GM10847 (cell line): Measurements from ENCODE around the gene MOK.

Source experiments
- POLR2A ChIP-seq: IDR thresholded peaks from 2 replicates; pipeline ENCODE4 v1.6.1; 2011; ENCODE audit not compliant: insufficient read length; ENCODE audit errors: extremely low read depth

Gene MOK

DNA sequence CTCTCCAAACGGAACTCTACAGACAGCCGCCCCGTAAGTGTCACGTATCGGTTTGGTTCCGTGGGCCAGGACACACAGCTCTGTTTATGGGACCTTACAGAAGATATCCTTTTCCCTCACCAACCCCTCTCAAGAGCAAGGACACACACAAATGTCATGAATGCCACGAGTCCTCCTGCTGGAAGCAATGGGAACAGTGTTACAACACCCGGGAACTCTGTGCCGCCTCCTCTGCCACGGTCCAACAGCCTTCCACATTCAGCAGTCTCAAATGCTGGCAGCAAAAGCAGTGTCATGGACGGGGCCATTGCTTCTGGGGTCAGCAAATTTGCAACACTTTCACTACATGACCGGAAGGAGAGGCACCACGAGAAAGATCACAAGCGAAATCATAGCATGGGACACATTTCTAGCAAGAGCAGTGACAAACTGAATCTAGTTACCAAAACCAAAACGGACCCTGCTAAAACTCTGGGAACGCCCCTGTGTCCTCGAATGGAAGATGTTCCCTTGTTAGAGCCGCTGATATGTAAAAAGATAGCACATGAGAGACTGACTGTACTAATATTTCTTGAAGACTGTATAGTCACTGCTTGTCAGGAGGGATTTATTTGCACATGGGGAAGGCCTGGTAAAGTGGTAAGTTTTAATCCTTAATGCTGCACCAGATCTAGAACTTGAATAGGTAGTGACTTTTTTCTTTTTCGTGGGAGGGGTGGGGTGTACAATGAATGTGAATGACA is 95.6 kb downstream of the MOK start:
- no peak for TF ChIP-seq POLR2A

DNA sequence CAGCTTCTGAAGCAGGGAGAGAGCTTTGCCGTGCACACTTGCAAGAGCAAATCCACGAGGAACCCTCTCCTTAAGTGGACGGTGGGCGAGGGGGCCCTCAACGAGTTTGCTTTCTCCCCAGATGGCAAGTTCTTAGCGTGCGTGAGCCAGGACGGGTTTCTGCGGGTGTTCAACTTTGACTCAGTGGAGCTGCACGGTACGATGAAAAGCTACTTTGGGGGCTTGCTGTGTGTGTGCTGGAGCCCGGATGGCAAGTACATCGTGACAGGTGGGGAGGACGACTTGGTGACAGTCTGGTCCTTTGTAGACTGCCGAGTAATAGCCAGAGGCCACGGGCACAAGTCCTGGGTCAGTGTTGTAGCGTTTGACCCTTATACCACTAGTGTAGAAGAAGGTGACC is 96.2 kb downstream of the MOK start:
- no peak for TF ChIP-seq POLR2A

DNA sequence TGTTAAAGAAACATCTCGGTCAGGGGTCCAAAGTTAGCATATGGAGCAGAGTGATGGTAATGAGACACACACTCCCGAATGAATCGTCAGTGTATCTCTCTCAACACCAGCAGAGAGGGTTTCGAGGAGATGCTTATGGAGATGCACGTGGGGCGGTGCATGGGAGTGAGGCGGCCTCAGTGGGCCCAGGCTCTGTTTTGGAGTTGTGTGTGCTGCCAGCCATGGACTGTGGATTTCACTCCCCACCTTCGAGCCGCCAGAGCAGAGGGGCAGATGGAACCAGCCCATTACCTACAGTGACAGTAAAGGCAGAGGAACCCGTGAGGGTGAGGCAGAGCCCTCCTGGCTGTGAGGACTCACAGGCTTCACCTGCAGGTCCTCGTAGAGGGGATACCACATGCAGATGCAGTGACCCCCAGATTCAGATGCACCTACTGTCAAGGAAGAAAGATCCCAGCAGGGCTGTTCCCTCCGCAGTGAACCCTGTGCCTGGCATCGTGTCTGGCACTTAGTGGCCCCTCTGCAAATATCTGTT is 97.1 kb downstream of the MOK start:
- no peak for TF ChIP-seq POLR2A

DNA sequence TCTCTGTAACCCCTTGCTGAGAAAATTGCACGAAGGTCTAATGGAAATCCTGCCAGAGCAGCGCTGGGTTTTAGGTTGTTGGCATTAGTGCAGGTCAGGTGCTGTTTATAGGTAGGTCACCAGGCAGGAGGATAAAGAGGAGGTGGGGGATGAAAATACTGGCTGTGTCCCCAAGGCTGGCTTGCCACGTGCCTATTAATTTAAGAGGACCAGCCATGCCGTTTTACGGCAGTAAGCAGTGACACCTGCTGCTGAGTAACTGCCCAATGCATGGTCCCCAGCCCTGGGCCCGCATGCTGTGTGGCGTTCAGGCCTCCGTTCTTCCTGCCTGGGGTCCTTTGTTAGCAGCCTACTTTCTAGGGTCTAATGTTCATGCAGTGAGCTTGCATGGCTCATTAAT is 98.0 kb downstream of the MOK start:
- TF ChIP-seq POLR2A, result no peak

DNA sequence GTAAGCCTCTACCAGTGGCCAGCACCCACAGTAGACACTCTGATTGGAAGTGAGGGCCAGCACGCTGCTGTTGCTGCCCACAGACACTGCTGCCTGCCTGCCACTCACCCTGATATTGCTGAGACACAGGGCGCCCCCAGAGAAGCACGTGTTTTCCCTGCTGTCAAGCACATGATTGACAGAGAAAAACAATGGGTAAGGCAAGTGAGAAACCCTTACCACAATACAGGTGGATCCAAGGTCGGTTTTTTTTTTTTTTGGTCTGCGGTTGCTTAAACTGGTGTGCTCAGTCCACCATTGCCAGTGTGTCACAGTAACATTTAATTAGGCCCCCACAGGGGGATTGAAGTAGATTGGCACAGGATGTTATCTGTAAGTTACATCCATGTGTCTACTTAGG is 99.4 kb downstream of the MOK start:
- TF ChIP-seq POLR2A, result no peak

DNA sequence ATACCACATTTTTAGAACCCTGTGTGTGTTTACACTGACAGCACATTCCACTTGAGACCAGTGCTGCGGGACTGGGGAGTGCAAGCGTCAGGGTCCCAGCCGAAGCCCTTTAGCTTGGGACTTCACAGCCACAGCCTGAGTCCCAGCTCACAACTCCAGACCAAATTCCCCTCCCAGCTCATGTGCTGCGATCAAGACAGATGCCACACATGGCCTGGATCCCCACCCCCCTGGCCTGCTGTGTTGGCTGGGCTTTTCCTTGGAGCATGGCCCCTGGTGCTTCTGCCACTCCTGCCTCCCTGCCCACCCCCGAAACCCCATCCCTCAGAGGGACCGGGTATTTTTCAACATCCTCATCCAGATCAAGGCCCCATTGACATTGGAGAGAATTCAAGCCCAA is 101.6 kb downstream of the MOK start:
- TF ChIP-seq POLR2A, result no peak

DNA sequence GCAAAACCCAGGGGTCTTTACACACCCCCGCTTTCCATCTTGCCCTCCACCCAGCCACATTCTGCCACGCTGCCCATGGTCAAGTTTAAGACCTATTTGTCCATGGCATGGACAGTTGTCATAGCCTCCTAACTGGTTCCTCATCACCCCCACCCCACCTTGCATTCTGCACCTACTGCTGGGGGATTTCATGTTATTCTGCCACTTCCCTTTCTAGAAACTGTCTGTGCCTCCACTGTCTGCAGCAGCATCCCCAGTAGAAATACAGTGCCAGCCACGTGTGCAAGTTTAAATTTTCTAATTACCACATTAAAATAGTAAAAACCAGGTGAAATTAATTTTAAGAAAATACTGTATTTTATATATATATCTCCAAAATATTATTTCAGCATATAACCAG is 102.0 kb downstream of the MOK start:
- TF ChIP-seq POLR2A, result no peak

DNA sequence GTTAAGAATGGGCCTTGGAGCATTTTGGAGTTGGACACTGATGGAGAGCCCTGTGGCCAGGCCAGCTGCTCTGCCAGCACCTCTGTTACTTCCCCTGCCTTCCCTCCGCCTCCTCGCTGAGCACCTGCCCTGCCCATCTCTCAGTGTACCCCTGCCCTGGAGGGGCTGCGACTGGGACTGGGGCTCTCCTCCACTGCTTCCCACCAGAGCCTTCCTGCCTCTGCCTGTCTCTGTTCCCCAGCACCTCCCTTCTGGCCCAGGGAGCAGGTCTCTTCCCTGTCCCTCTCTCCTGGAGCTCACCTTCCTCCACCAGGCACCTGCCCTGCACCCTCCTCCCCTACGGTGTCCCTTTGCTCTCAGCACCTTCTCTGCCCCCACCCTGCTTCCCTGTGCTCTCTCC is 103.2 kb downstream of the MOK start:
- TF ChIP-seq POLR2A, result no peak

DNA sequence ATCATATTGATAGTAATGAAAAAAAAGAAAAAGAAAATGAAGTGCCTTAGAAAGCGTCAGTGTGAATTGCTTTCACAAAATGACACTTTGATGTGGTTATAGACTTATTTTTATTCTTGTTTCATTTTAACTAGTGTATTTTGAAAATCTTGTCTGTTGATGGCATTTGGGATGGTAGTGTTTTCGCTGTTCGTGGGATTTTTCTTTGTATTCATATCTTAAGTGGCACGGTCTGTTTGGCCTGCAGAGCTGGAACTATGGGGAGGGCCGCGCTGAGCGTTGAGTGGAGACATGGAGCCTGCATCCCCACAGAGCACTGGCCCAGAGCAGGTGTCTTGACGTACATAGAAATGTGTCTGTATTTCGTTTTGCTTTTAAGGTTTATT is 103.6 kb downstream of the MOK start:
- TF ChIP-seq POLR2A, result no peak

DNA sequence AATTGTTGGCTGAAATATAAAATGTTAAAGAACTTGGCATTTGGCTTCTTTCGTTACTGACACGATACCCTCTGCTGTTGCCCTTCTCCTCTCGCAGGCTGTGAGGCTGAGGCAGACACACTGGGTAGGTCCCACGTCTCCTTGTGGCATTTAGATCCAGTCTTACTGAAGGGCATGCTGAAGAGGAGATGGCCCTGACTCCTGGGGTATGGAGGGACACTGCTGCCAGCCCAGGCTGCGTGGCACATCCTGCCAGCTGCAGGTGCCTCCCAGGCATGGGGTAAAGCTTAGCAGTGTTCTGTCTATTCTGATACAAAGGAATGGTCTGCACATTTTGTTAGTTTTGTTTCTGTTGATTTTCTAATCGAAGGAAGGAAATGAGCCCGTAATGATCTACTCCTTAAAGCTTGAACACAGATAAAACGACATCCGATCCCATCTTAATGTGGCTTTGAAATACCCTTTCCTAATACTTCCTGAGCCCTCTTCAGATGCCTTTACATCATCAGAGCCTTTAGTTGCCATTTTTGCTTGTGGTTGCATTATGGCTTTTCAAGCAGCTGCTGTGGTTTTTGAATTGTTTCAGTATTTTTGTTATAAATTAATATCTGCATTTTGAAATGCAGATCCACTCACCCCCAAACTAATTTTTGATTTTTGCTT is 104.1 kb downstream of the MOK start:
- no peak for TF ChIP-seq POLR2A

DNA sequence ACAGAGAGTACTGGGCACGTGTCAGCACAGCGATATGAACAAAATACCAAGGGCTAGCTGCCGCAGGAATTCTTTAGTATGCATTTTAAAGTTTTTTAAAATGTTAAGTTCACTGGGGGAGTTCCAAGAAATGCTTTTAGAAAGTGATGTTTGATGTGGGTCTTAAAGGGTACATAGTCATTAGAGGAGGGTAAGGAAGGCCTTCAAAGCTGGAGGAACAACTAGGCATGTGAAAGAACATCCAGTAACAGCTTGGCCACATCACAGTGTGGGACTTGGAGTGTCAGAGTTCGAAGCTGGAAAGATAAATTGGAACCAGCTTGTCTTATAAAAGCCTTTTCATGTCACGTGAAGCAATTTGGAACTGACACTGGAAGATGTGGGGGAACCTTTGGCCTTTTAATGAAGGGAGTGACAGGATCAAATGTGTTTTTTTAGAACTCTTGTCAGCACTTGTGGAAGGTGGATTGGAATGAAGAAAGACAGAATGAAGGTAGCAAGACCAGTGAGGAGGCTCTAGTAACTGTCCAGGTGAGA is 107.6 kb downstream of the MOK start:
- no peak for TF ChIP-seq POLR2A

DNA sequence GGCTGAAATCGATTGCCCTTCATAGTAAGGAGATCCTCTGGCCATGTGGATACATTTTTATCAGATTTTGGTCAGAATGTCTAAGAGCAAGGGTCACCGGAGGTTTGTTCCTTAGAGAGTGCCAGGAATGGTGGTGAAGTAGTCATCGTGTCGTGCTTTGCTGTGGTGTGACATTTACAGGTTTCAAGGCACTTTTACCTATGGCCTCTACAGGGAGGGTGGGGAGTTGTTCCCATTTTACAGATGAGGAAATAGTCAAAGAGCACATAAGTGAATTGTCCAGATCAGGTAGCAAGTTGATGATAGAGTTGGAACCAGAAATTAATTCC is 108.1 kb downstream of the MOK start:
- TF ChIP-seq POLR2A, result no peak

DNA sequence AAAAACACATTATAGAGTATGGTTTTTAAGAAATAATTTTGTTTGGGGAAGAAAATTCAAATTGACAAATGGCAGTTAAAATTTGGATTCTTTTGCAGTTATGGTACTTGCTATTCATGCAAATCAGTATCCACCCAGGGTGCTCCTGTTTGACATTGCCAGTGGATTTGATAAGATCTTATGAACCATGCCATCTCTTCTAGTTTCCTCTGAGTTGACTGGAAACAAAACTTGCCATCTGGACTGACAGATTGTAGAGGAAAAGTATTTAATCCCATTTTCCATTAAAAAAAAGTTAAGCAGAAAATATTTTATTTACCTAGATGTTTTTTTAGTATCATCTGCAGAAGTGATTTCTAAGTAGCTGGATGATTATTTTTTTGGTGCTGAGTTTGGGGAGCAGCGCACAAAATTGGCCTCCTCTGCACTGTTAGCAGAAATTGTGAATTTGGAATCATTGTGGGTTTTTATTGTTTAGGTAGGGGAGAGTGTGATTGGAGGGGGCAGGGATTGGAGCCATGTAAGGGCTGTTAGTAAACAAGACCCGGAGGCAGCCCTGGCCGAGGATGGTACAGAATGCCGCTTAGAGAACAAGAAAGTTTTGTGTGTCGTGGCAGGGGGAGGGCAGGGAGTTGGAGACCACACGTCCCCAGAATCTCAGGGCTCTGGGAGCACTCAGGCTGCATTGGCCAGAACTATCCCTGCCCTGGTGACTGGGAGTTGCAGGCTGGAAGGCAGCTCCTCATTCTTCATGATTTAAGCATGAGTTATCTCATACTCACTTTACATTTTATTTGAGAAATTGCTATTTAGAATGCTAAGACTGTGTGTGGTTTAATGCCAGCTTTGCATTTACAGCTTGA is 108.7 kb downstream of the MOK start:
- TF ChIP-seq POLR2A, result no peak

DNA sequence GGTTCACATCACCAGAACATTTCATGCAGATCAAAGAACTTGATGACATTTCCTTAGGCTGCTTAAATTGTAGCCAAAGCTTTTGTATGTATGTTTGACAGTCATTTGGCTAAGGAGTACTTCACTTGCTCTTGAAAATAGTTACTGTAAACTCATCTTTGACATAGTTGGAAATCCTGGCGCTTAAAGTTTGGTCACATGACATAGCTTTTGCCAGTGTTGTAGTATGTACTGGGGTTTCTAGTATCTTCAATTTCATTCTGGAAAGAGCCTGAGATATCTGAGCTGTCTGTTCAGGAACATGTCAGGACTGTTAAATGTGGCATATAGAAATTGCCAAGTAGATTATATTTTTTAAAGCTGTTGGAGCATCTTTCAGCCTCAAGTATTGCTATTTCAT is 109.5 kb downstream of the MOK start:
- TF ChIP-seq POLR2A, result no peak

DNA sequence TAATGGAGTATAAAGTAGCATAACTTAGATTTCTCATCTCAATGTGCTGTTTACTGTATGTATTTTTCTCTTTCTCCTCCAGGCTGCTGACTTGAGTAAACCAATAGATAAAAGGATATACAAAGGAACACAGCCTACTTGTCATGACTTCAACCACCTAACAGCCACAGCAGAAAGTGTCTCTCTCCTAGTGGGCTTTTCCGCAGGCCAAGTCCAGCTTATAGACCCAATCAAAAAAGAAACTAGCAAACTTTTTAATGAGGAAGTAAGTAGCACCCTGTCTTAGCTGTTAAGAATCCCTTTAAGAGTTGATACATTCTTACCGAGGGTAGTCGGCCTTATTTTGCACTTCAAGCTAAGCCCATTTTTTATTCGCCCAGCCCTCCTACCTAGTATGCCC is 110.1 kb downstream of the MOK start:
- no peak for TF ChIP-seq POLR2A
